ENCODE measurements around the gene PLA2G10. TPM values are rescaled to one million over a fixed set of nuclear protein-coding genes. Genes with fewer than 3 reads are reported as not detected.
"Not testable (repeated sequence)": the region's sequence is repeated elsewhere in the genome, so short reads cannot be mapped to it uniquely, and the experiment has no call there.

Gene PLA2G10
- total and polyA plus RNA-seq, 2 experiments from 2014 or later = 1.1 TPM; not detected in 1

DNA sequence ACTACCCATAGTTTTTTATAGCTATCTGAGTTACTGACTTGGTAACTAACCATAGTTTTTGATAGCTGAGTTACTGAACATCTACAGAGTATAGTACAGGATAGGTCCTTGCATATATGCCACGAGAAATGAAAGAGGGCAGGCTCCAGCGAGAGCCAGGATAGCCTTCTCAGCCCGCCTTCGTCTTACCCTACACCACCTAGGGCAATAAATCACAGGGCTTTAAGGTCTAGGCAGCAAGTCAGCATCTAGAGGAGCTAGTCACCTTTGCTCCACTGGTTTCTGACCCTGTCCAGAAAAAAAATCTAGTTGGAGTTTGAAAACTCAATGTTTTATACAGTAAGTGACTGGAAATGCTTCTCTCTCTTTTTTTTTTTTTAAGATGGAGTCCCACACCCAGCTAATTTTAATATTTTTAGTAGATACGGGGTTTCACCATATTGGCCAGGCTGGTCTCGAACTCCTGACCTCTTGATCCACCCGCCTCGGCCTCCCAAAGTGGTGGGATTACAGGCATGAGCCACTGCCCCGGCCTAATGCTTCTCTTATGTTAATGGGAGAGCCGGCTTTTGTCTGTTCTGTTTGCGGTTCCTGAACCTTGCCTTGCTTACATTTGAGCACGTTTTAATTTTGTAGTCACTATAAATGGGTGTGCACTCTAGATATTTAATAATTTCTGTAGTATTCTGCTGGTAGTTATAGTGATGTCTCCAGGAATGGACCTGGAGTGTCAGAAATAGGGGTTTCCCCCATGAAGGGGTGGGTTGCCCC, 58.5 kb downstream of the PLA2G10 start:
- Histone ChIP-seq H3K36me3 (no peaks in the 10 kb centered on the region), H3K27ac (no peak overlapping the region), H3K4me3 (no peak overlapping the region), H3K27me3 (no peaks in the 10 kb centered on the region), H3K4me1 (ENCODE audit: low read depth) (peaks cover 5% of the 10 kb centered on the region), H3K9me3 (ENCODE audit: low read depth) (no peaks in the 10 kb centered on the region)
- no peak for DNase-seq (ENCODE audit: low read depth in 1 of 2, low spot score in 1 of 2)
- TF ChIP-seq, protein P1, sequence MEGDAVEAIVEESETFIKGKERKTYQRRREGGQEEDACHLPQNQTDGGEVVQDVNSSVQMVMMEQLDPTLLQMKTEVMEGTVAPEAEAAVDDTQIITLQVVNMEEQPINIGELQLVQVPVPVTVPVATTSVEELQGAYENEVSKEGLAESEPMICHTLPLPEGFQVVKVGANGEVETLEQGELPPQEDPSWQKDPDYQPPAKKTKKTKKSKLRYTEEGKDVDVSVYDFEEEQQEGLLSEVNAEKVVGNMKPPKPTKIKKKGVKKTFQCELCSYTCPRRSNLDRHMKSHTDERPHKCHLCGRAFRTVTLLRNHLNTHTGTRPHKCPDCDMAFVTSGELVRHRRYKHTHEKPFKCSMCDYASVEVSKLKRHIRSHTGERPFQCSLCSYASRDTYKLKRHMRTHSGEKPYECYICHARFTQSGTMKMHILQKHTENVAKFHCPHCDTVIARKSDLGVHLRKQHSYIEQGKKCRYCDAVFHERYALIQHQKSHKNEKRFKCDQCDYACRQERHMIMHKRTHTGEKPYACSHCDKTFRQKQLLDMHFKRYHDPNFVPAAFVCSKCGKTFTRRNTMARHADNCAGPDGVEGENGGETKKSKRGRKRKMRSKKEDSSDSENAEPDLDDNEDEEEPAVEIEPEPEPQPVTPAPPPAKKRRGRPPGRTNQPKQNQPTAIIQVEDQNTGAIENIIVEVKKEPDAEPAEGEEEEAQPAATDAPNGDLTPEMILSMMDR (IDR thresholded peaks at IDR 0.05; ENCODE audit: low read depth, low read length) = no peak

DNA sequence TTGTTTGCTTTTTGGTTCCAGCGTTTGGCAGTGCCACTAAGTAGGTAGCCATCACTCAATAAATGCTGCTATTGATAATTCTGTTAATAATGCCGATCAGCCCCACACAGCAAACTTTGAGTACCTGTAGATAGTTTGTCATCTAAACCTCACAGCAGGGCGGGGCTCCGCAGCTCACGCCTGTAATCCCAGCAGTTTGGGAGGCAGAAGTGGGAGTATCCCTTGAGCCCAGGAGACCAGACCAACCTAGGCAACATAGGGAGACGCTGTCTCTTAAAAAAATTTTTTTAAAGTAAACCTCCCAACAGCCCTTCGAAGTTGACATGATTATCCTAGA, 59.8 kb downstream of the PLA2G10 start:
- Histone ChIP-seq H3K27ac (no peak overlapping the region), H3K4me3 (peak overlapping the region; percentile 78), H3K36me3 (no peaks in the 10 kb centered on the region), H3K9me3 (ENCODE audit: low read depth) (no peaks in the 10 kb centered on the region), H3K4me1 (ENCODE audit: low read depth) (peaks cover 5% of the 10 kb centered on the region), H3K27me3 (no peaks in the 10 kb centered on the region)
- no peak for DNase-seq (ENCODE audit: low read depth in 1 of 2, low spot score in 1 of 2)
- TF ChIP-seq, protein P1 (IDR thresholded peaks at IDR 0.05; ENCODE audit: low read depth, low read length) = no peak

DNA sequence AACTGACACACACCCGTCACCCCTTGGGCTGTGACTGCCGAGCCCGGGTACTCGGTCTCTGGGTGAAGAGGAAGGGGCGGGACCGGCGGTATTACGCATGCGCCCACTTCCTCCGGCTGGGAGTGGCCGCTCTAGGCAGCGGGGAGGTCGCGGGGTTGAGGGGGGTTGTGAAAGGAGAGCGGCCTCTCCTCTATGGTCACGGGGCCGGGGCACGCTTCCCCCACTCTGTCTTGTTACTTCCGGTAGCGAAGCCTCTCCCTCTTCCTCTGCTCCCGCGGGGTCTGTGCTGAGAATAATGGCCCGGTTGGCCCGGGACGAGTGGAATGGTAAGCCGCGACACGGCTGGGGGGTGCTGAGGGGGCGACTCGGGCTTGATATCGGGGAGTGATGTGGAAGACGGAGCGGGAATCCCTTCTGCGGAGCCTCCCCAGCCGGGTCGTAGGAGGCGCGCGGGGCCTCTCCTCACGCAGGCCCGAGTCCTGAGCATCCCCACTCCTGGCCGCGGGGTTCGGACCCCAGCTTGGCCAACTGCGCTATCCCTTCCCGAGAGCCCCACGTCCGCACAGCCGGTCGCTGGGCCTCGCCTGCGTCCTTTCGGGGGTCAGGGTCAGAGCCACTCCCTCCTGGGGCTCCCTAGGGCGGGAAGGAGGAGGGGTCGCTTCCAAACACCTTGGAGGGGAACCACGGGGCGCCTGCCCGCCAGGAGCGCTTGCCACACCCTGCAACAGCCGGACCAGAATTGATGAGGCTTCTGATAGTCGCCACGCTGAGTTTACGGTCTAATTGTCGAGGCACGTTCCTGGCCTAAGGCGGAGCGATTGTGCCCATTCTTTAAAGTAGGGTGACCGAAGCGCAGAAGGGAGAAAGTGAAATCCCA, 61.2 kb downstream of the PLA2G10 start, which contains the start of gene BFAR:
BFAR (plus strand) TSS at position 259 of the 877 bp plus-strand sequence. CDS start 11,396 bp downstream, outside the sequence.
- H3K27ac ChIP-seq = peak within 1 kb of the TSS; percentile 76
- no peaks in the 10 kb centered on the region for H3K9me3 ChIP-seq (ENCODE audit: low read depth)
- H3K36me3 ChIP-seq = no peaks in the 10 kb centered on the region
- TF ChIP-seq, protein P1 (IDR thresholded peaks at IDR 0.05; ENCODE audit: low read depth, low read length) = no peak
- H3K4me1 ChIP-seq (ENCODE audit: low read depth) = peaks cover 5% of the 10 kb centered on the region
- DNase-seq (ENCODE audit: low read depth in 1 of 2, low spot score in 1 of 2) = peak; percentile 98 to 99
- H3K4me3 ChIP-seq = peak within 1 kb of the TSS; percentile 78
- no peaks in the 10 kb centered on the region for H3K27me3 ChIP-seq

DNA sequence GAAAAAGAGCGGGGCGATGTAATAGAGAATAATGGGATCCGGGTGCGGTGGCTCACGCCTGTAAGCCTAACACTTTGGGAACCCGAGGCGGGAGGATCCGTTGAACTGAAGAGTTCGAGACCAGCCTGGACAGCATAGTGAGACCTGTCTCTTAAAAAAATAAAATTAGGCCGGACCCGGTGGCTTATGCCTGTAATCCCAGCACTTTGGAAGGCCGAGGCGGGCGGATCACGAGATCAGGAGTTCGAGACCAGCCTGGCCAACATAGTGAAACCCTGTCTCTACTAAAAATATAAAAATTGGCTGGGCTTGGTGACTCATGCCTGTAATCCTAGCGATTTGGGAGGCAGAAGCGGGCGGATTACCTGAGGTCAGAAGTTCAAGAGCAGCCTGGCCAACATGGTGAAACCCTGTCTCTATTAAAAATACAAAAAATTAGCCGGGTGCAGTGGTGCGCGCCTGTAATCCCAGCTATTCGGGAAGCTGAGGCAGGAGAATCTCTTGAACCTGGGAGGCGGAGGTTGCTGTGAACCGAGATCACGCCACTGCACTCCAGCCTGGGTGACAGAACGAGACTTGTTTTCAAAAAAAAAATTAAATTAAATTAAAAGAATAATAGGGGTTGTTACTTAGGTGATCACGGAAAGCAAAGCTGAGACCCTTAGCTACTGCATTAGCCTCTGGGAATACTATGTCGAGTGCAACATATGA, 63.3 kb downstream of the PLA2G10 start:
- not testable (repeated sequence) for H3K4me1 ChIP-seq (ENCODE audit: low read depth); H3K9me3 ChIP-seq (ENCODE audit: low read depth); H3K4me3 ChIP-seq; DNase-seq (ENCODE audit: low read depth in 1 of 2, low spot score in 1 of 2); H3K27me3 ChIP-seq; H3K36me3 ChIP-seq
- H3K27ac ChIP-seq = peak overlapping the region; percentile 96

DNA sequence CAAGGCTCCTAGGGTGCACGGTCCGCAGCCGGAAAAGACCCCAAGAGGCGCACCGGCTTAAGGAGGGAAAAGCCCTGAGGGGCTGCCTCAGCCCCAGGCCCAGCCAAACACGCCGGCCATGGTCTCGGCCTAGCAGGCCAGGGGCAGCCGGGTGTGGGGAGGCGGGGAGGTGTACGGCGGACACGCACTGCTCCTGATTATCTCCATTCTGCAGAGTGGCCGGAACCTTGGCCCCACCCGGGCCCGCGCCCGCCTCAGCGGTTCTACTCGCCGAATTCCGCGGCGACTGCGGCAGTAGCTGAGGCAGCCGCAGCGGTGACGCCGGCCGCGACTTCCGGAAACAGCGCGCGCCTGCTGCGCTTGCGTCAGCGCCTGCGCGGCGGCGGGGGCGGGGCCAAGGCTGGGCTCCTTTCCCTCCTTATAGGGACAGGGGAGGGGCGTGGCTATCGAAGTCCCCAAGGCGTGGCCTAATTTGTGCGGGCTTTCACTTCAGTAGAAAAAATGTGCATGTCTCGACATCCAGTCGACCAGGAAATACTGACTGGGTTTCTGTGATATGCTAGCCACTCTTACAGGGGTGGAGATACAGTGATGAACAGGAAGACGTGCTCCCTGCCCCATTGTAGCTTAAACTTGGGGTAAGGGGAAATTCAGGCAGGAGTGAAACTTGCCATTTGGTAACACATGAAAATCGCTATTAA, 64.0 kb downstream of the PLA2G10 start, which contains the start of gene PARN:
PARN (minus strand) TSS at position 342 of the 701 bp plus-strand sequence; CDS start at position 207, 135 bp downstream.
- TF ChIP-seq, protein P1 (IDR thresholded peaks at IDR 0.05; ENCODE audit: low read depth, low read length) = no peak
- Histone ChIP-seq H3K4me1 (ENCODE audit: low read depth) (no peaks in the 10 kb centered on the region), H3K27me3 (no peaks in the 10 kb centered on the region), H3K36me3 (peaks cover 11% of the 10 kb centered on the region), H3K4me3 (peak within 1 kb of the TSS; percentile 72), H3K27ac (peak within 1 kb of the TSS; percentile 96), H3K9me3 (ENCODE audit: low read depth) (no peaks in the 10 kb centered on the region)
- DNase-seq (ENCODE audit: low read depth in 1 of 2, low spot score in 1 of 2) = peak; percentile 97
